Measurements from ENCODE around the gene SEC22C.

GRCh38 chr3:42526616-42527367, 55.0 kb downstream of the SEC22C start:
- TF ChIP-seq CTCF (IDR thresholded peaks at IDR 0.05) (no peak), EP300 (IDR thresholded peaks at IDR 0.05) (no peak), POLR2A (IDR thresholded peaks at IDR 0.05) (no peak)
